ENCODE results near the gene CRTC1.

DNA sequence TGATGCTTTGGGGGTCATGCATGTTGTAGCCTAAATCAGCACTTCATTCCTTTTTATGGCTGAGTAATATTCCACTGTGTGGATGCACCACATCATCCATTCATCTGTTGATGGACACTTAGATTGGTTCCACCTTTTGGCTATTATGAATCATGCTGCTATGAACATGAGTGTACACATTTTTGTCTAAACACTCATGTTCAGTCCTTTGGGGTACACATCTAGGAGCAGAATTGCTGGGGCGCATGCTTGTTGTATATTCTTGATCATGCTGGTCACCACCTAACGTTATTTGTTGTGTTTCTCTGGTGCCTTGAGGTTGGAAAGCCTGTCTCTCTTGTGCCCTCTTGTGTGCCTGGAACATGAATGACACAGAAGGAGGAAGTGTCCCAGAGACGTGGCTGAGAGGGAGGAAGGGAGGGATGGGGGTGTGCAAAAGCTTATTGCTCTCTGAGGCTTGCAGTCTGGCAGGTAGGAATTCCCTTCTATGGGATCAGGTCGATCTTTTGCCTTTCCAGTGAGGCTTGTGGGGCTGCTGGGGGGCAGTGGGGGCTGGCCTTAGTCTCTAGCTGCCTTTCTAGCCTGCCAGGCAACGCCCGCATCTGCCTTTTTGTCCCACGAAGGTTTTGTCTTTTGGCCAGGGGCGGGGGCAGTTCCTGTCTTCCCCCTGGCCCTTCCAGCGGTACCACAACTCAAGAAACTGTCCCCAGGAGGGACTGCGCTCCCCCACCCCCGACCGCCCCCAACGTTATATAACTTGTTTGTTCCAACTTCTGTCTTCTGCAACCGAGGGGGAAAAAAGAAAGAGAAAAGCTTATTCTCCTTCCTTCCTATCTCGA lies 39.1 kb upstream of the CRTC1 start:
- TF ChIP-seq, protein P1, sequence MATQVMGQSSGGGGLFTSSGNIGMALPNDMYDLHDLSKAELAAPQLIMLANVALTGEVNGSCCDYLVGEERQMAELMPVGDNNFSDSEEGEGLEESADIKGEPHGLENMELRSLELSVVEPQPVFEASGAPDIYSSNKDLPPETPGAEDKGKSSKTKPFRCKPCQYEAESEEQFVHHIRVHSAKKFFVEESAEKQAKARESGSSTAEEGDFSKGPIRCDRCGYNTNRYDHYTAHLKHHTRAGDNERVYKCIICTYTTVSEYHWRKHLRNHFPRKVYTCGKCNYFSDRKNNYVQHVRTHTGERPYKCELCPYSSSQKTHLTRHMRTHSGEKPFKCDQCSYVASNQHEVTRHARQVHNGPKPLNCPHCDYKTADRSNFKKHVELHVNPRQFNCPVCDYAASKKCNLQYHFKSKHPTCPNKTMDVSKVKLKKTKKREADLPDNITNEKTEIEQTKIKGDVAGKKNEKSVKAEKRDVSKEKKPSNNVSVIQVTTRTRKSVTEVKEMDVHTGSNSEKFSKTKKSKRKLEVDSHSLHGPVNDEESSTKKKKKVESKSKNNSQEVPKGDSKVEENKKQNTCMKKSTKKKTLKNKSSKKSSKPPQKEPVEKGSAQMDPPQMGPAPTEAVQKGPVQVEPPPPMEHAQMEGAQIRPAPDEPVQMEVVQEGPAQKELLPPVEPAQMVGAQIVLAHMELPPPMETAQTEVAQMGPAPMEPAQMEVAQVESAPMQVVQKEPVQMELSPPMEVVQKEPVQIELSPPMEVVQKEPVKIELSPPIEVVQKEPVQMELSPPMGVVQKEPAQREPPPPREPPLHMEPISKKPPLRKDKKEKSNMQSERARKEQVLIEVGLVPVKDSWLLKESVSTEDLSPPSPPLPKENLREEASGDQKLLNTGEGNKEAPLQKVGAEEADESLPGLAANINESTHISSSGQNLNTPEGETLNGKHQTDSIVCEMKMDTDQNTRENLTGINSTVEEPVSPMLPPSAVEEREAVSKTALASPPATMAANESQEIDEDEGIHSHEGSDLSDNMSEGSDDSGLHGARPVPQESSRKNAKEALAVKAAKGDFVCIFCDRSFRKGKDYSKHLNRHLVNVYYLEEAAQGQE (IDR thresholded peaks at IDR 0.05; ENCODE audit: insufficient read depth in 1 of 2, low read depth in 2 of 2, low read length in 2 of 2) = no peak
- no peak for TF ChIP-seq SIN3A (IDR thresholded peaks at IDR 0.05; ENCODE audit: borderline replicate concordance, insufficient read depth, low read length)
